ENCODE results near the gene VOPP1.

VOPP1 gene

DNA sequence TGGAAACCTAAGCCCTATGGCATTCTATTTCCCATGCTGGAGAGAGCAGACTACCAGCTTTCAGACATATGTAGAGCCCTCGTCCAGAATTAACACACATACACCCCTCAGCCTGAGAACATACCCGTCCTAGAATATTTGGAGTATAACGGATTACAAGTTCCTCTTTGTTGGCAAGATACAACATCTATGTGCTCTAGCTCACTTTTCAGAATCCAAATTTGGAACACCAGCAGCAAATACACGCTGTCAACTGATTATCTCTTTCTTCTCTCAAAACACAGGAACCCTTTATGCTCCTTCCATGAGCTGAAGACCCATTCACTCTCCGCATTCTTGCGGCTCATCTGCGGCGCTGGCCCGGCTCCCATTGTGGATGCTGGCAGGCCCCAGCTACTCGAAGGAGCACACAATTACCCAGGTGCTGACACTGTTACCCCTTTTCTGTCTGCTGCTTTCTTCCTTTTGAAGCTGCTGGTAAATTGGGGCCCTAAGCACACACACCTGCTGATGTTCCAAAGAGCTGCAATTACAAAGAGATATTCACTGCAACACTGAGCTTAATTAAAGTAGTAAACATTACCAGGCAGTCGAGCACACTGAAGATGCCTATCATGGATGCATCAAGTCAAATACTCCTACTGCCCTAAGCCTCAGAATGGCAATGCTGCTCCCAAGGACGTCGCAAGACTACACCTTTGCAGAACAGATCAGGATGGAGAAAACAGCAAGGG, 70.0 kb downstream of the VOPP1 start:
- Histone ChIP-seq H3K4me3 (no peak overlapping the region), H3K27ac (no peak overlapping the region)
- TF ChIP-seq, protein P1, sequence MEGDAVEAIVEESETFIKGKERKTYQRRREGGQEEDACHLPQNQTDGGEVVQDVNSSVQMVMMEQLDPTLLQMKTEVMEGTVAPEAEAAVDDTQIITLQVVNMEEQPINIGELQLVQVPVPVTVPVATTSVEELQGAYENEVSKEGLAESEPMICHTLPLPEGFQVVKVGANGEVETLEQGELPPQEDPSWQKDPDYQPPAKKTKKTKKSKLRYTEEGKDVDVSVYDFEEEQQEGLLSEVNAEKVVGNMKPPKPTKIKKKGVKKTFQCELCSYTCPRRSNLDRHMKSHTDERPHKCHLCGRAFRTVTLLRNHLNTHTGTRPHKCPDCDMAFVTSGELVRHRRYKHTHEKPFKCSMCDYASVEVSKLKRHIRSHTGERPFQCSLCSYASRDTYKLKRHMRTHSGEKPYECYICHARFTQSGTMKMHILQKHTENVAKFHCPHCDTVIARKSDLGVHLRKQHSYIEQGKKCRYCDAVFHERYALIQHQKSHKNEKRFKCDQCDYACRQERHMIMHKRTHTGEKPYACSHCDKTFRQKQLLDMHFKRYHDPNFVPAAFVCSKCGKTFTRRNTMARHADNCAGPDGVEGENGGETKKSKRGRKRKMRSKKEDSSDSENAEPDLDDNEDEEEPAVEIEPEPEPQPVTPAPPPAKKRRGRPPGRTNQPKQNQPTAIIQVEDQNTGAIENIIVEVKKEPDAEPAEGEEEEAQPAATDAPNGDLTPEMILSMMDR (IDR thresholded peaks at IDR 0.05): no peak
- DNase-seq (ENCODE audit: low spot score): no peak

DNA sequence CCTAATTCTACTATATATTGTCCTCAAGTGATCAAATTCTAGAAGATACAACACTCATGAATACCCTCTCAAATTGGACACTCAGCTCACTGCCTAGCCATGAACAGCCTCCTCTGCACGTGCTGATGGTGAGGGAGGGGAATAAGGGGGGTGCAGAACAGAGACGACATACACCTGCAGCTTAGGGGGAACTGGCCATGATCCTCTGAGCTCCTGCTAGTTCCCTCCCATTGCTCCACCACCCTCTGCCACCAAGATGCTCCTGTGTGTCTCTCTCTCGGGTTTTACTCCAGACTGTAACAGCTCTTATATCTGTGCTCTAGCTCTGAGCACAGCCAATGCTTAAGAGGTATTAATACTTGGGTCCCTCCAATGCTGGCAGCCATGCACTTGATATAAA, 70.7 kb downstream of the VOPP1 start:
- TF ChIP-seq, protein P1 (IDR thresholded peaks at IDR 0.05): no peak
- Histone ChIP-seq H3K27ac (no peak overlapping the region), H3K4me3 (no peak overlapping the region)
- no peak for DNase-seq (ENCODE audit: low spot score)

DNA sequence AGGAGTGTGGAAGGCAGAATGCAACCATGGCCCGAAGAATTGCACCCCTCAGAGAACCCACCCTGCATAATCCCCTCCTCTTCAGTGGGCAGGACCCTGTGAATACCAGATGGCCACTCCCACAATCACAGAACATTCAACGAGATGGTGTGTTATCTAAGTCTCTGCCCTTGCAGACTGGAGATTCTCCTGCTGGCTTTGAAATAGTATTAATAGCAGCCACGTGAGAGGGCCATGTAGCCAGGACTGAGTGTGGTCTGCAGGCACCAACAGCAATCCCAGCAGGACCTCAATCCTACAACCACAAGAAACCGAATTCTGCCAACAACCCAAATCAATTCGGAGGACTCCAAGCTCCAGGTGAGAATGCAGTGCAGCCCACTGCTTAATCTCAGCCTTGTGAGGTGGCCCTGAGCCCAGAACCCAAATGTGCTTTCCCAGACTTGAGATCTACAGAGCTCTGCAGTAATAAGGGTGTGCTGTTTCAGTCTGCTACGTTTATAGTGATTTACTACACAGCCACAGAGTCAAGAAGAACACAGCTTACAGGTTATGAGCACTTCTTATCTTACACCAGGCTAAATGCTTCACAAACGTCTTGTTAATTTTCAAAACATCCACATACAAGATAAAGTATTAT, 72.1 kb downstream of the VOPP1 start:
- TF ChIP-seq, protein P1 (IDR thresholded peaks at IDR 0.05): no peak
- DNase-seq (ENCODE audit: low spot score): no peak
- H3K4me3 ChIP-seq: no peak overlapping the region
- no peak overlapping the region for H3K27ac ChIP-seq

DNA sequence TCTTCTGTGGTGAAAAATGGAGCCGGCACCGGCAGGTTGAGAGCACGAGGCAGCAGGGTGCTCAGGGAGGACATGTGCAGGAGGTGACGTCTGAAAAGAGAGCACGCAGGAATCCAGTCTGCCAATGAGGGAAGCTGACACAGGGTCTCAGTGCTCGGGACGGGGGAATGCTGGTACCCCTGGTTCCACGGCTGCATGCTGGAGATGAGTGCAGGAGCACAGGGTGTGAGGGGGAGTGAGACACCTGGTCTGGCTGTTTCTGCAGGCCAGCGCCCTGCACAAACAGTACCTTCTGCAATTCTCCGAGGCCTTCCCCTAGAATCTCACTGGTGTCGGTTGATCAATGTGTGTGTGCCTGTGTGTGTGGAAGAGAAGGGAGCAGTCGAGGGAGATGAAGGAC, 72.7 kb downstream of the VOPP1 start:
- no peak overlapping the region for H3K4me3 ChIP-seq
- no peak for DNase-seq (ENCODE audit: low spot score)
- TF ChIP-seq, protein P1 (IDR thresholded peaks at IDR 0.05): no peak
- H3K27ac ChIP-seq: no peak overlapping the region

DNA sequence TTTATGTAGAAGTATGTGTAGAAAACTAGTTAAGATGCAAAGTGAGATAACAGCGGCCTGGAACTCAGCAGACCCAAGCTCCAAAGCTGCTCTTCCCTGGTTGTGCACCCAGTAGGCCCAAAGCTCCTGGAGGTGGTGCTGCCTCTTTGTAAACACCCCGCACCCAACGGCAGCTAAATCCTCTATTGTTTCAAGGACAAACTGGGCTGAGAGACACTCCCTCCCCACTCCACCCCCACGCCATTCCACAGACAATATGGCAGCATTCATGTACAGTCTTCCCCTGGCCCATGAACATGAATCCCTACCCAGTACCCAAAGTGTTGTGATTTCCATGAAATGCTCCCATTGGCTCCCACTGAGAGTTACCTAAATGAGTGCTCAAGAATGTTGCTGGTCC, 73.5 kb downstream of the VOPP1 start:
- no peak for DNase-seq (ENCODE audit: low spot score)
- TF ChIP-seq, protein P1 (IDR thresholded peaks at IDR 0.05): no peak
- Histone ChIP-seq H3K4me3 (no peak overlapping the region), H3K27ac (no peak overlapping the region)

DNA sequence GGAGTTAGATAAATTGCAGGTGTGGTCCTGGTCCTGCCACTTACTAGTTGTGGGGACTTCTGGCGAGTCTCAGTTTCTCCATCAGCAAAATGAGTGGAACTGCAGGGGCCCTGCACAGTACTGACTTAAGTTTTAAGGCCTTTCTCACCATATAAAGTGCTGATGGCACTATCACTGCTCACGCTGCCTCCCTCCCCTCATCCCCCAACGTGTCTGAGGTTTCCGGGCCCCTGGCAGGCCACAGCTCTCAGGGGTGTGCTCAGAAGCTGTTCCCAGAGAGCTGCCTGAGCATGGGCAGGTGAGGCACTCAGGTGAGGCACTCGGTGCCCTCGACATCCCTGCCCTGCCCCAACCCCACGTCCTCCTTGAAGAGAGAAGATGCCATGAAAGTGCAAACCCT, 74.2 kb downstream of the VOPP1 start:
- no peak overlapping the region for H3K4me3 ChIP-seq
- H3K27ac ChIP-seq: no peak overlapping the region
- DNase-seq (ENCODE audit: low spot score): no peak
- TF ChIP-seq, protein P1 (IDR thresholded peaks at IDR 0.05): no peak

DNA sequence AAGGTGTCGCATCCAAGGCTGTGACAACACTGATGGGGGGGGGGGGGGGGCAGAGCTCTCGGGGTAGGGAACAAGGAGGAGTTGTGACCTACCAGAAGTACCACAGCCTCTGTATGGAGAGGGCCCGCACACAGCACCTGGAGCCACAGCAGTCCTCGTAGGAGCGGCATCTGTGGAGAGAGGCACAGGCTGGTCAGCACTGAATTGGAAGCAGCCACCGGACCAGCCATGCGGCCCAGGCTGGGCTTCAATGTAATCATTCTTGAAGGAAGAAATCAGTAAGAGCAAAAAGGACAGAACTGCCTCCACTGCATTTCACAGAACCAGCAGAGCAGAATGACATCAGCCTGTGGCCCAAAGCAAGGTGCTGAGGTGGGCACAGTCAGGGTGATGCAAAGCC, 74.8 kb downstream of the VOPP1 start:
- TF ChIP-seq, protein P1 (IDR thresholded peaks at IDR 0.05): no peak
- no peak for DNase-seq (ENCODE audit: low spot score)
- no peak overlapping the region for H3K4me3 ChIP-seq
- H3K27ac ChIP-seq: no peak overlapping the region

All from coronary artery (tissue), 2 donors.